Heart right ventricle (tissue), 16 donors: ENCODE measurements around the gene TMEM134. TPM values are rescaled to one million over a fixed set of nuclear protein-coding genes. Genes with fewer than 3 reads are reported as not detected.

Experiments used
- ATAC-seq, 8 donors: fragments of 200-7000 bp; cut with Tn5 transposase; one replicate each; pipeline ENCODE4 v1.9.1; 2020; ENCODE audit warnings: mild to moderate bottlenecking in 8 of 8, moderate library complexity in 8 of 8, moderate number of reproducible peaks in 1 of 8
- DNase-seq, 2 donors: peaks; one replicate each; pipeline ENCODE4 v3.0.0-alpha.2; 2020
- H3K27ac ChIP-seq, 10 donors: fragments of 200-600 bp; sonication (generic) in 2 of 10; one replicate each; pipeline versions ENCODE4 v1.5.0 to v1.8.0; 2020 to 2022; ENCODE audit warnings: mild to moderate bottlenecking in 3 of 10
- H3K27me3 ChIP-seq, 7 donors: fragments of 200-600 bp; one replicate each; pipeline ENCODE4 v1.8.0; 2021 to 2022; ENCODE audit warnings: mild to moderate bottlenecking in 2 of 7
- H3K36me3 ChIP-seq, 9 donors: fragments of 200-600 bp; sonication (generic) in 1 of 9; one replicate each; pipeline versions ENCODE4 v1.5.0 to v1.8.0; 2020 to 2022; ENCODE audit warnings: mild to moderate bottlenecking in 2 of 9
- H3K4me1 ChIP-seq, 9 donors: fragments of 200-600 bp; sonication (generic) in 1 of 9; one replicate each; pipeline versions ENCODE4 v1.5.0 to v1.8.0; 2020 to 2022; ENCODE audit warnings: mild to moderate bottlenecking in 4 of 9
- H3K4me3 ChIP-seq, 10 donors: fragments of 200-600 bp; sonication (generic) in 2 of 10; one replicate each; pipeline versions ENCODE4 v1.5.0 to v1.8.0; 2020 to 2022; ENCODE audit warnings: mild to moderate bottlenecking in 7 of 10, moderate library complexity in 2 of 10
- H3K9me3 ChIP-seq, 11 donors: fragments of 200-600 bp in 10 of 11; sonication (generic) in 2 of 11; one replicate each; pipeline versions ENCODE4 v1.5.0 to v1.8.0; 2013 to 2022; ENCODE audit warnings: mild to moderate bottlenecking in 2 of 11, control low read depth in 1 of 11, moderate library complexity in 1 of 11
- WGBS, 2 donors: extraction: QIAGEN DNeasy Blood & Tissue Kit; methylation state at CpG; one replicate each; pipeline ENCODE4 v1.1.7; 2013; ENCODE audit warnings: inconsistent platforms in 1 of 2; 5-methylcytosine and 5-hydroxymethylcytosine counted together
- intact Hi-C, 10 donors: fragments of 100-400 bp; cut with DNase I; formaldehyde crosslinking; loops; one replicate each; pipeline versions ENCODE4 v1.11.1 to v1.14.2; 2022
- polyA plus RNA-seq, 2 donors: library from polyadenylated mRNA; stranded (reverse); fragments of 200-250 nt; gene quantifications; one replicate each; pipeline ENCODE4 v1.2.3, GENCODE V29; 2013
- total RNA-seq, 10 donors: library from RNA; stranded (reverse); fragmentation: NEBNext Ultra II Directional in 3 of 10; extraction: Animal tissue kit (Norgen Biotek cat#: 25700) in 3 of 10; gene quantifications; one replicate each; pipeline versions ENCODE4 v1.2.1 to v1.2.4, GENCODE V29; 2021 to 2023
- TF ChIP-seq, protein P1 (sequence below), 9 donors: fragments of 200-600 bp; sonication (generic) in 2 of 9; IDR thresholded peaks; one replicate each; pipeline versions ENCODE4 v1.5.0 to v1.8.0; 2021 to 2022; ENCODE audit warnings: antibody characterized with exemption in 9 of 9, mild to moderate bottlenecking in 5 of 9, moderate library complexity in 1 of 9
- donor health status: Arrhythmogenic right ventricular cardiomyopathy.
- donor health status: ischemic (EF 13 %, LVEDD 7.1; RV severe dilation, severe dysfunction).
- donor health status: healthy with polysubstance abuse.
- donor health status: DM: no; HTN: yes; CAD: no.
- donor health status: DM: no; HTN: no; CAD: no.
- donor health status: ischemic (EF 25% LVEDD 6.9; RV normal size, moderate dysfunction).
- donor health status: ischemic (EF 25% LVEDD 5.7; RV mildly dilated, moderate dysfunction).
- donor health status: healthy.
- donor health status: DM: yes; HTN: yes; CAD: no.
- donor health status: Ischemic cardiomyopathy.
- donor health status: ischemic (EF 35%, LVEDD 5.7; RV mildly dilated, moderate dysfunction).
- donor health status: nonischemic (EF 11% LVEDD 7.7; RV severe dilation, severe dysfunction).
- donor health status: DM: yes; HTN: yes; CAD: no.
- donor health status: PGD.
- donor health status: ischemic (EF 29% LVEDD 5.4; RV normal size, mild dysfunction).
- donor health status: nonischemic (EF 23%, LVEDD 6.1; RV moderate dilation, normal function).

The TMEM134 gene
- total and polyA plus RNA-seq, 12 donors: 69.8 to 104 (median 81.2) TPM

GRCh38 chr11:67469508-67469811 lies 409 bp upstream of the TMEM134 start:
- DNase-seq (no peak), ATAC-seq (no peak)
- TF ChIP-seq, protein P1, sequence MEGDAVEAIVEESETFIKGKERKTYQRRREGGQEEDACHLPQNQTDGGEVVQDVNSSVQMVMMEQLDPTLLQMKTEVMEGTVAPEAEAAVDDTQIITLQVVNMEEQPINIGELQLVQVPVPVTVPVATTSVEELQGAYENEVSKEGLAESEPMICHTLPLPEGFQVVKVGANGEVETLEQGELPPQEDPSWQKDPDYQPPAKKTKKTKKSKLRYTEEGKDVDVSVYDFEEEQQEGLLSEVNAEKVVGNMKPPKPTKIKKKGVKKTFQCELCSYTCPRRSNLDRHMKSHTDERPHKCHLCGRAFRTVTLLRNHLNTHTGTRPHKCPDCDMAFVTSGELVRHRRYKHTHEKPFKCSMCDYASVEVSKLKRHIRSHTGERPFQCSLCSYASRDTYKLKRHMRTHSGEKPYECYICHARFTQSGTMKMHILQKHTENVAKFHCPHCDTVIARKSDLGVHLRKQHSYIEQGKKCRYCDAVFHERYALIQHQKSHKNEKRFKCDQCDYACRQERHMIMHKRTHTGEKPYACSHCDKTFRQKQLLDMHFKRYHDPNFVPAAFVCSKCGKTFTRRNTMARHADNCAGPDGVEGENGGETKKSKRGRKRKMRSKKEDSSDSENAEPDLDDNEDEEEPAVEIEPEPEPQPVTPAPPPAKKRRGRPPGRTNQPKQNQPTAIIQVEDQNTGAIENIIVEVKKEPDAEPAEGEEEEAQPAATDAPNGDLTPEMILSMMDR (IDR thresholded peaks at IDR 0.05): peak in 1 of 9 donors; percentile 3
- Histone ChIP-seq H3K27ac (peak overlapping the region; percentile 37 to 94 (median 89)), H3K36me3 (peaks cover 0 to 6% (median 0%) of the 10 kb centered on the region in 9 donors), H3K4me3 (peak overlapping the region in 9 of 10 donors; percentile 67 to 99 (median 84)), H3K27me3 (no peaks in the 10 kb centered on the region), H3K4me1 (peaks cover 3 to 43% (median 20%) of the 10 kb centered on the region in 9 donors), H3K9me3 (no peaks in the 10 kb centered on the region)
- intact Hi-C loops: loop anchor here in 8 of 10 donors (1.0 to 5.0 kb wide), 8 partner anchors 35 to 77 kb away; partner anchors contain the start of genes PPP1CA (in 6 of the 8), TBC1D10C (in 6 of the 8), PITPNM1 (in 3 of the 8) and CDK2AP2 (in 2 of the 8)
- WGBS, 2 donors: 13 to 20% methylated on average over 9 of the region's 9 CpGs

DNA sequence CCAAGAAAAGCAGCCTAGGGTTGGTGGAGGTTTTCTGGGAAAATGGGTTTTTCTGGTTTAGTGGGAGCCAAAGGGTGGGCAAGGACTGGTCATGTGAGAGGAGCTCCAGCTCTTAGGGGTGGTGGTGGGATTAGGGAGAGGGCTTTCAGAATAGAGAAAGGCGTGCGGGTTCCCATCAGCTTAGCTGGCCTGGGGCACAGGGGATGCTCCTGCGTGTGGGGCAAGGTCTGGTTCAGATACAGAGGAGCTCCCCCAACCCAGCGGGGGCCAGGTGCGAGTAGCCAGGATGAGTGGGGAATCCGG lies 644 bp downstream of the TMEM134 start:
- Histone ChIP-seq H3K27ac (peak overlapping the region; percentile 44 to 94 (median 89)), H3K36me3 (peaks cover 0 to 6% (median 0%) of the 10 kb centered on the region in 9 donors), H3K27me3 (no peaks in the 10 kb centered on the region), H3K4me3 (peak overlapping the region; percentile 67 to 99 (median 84)), H3K4me1 (peaks cover 8 to 54% (median 28%) of the 10 kb centered on the region in 9 donors), H3K9me3 (no peaks in the 10 kb centered on the region)
- intact Hi-C loops: loop anchor here in 8 of 10 donors (2.0 to 5.0 kb wide), 6 partner anchors 36 to 76 kb away; partner anchors contain the start of genes PPP1CA (in 6 of the 8), TBC1D10C (in 6 of the 8), PITPNM1 (in 2 of the 8) and RPS6KB2 (in 2 of the 8)
- 5 to 8% methylated on average over 6 of the region's 6 CpGs for WGBS, 2 donors
- ATAC-seq (peak in 1 of 8 donors; percentile 3), DNase-seq (no peak)
- TF ChIP-seq, protein P1 (IDR thresholded peaks at IDR 0.05): no peak

DNA sequence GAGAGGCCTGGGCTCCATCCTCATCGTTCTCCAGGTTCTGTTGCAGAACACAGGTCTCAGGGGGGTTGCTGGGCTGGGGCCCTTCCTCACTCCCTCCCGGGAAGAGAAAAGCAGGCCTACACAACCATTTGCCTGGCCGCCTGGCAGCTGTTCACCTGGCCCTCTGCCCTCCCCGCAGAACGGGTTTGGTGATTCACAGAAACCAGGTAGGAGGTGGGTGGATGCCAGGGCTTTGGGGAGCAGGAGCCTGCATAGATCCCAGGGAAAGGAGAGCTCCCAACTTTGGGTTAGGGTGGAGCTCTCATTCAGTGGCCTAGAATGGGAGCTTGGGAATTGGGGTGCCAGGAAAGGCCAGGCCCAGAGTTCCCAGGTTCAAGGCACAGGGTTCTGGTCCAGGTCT lies 995 bp downstream of the TMEM134 start:
- no peaks in the 10 kb centered on the region for H3K27me3 ChIP-seq
- peaks cover 8 to 55% (median 30%) of the 10 kb centered on the region in 9 donors for H3K4me1 ChIP-seq
- H3K27ac ChIP-seq: peak overlapping the region in 8 of 10 donors; percentile 85 to 94 (median 90)
- no peaks in the 10 kb centered on the region for H3K9me3 ChIP-seq
- DNase-seq (no peak), ATAC-seq (no peak)
- TF ChIP-seq, protein P1 (IDR thresholded peaks at IDR 0.05): no peak
- intact Hi-C loops: loop anchor here in 8 of 10 donors (2.0 to 5.0 kb wide), 6 partner anchors 37 to 76 kb away; partner anchors contain the start of genes PPP1CA (in 6 of the 8), TBC1D10C (in 6 of the 8), PITPNM1 (in 2 of the 8) and RPS6KB2 (in 2 of the 8)
- peaks cover 0 to 6% (median 0%) of the 10 kb centered on the region in 9 donors for H3K36me3 ChIP-seq
- 20 to 33% methylated on average over 5 of the region's 5 CpGs for WGBS, 2 donors
- peak overlapping the region in 9 of 10 donors; percentile 67 to 99 (median 84) for H3K4me3 ChIP-seq

- no peak for DNase-seq
- 77 to 78% methylated on average over 11 of the region's 11 CpGs for WGBS, 2 donors
- intact Hi-C loops: loop anchor here in 8 of 10 donors (5.0 kb wide), 5 partner anchors 40 to 75 kb away; partner anchors contain the start of genes PPP1CA (in 6 of the 8), TBC1D10C (in 6 of the 8), RPS6KB2 (in 2 of the 8) and CDK2AP2 (in 1 of the 8)
These were observed 1.9 kb downstream of the TMEM134 start for GRCh38 chr11:67466962-67467771.

More at GRCh38 chr11:67466962-67467771, 1.9 kb downstream of the TMEM134 start:
- no peaks in the 10 kb centered on the region for H3K9me3 ChIP-seq
- peak overlapping the region in 2 of 10 donors; percentile 90 to 94 for H3K27ac ChIP-seq
- ATAC-seq: no peak
- H3K4me1 ChIP-seq: peaks cover 8 to 55% (median 30%) of the 10 kb centered on the region in 9 donors
- no peaks in the 10 kb centered on the region for H3K27me3 ChIP-seq
- peaks cover 0 to 6% (median 0%) of the 10 kb centered on the region in 9 donors for H3K36me3 ChIP-seq
- no peak overlapping the region for H3K4me3 ChIP-seq
- TF ChIP-seq, protein P1 (IDR thresholded peaks at IDR 0.05): no peak
